ENCODE data around the gene SYT14.

SYT14 gene

DNA sequence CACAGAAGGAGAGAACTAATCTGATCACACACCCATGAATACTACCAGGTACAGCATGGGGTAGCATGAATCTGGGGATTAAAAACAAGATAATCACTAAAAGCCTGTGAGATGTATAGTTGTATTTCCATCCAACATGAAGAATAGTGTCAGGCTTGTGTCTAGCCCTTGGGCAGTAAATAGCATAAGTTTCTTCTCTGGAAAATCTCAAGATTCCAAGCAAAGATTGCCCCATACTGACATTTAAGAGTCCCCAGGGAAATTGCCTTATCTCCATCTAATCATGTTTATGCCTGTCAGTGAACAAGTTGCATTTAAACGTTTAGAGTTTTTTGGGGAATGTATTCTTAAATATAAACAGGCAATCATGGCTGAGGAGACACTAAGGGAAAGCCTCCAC lies 185.4 kb downstream of the SYT14 start:
- no peak overlapping the region for H3K9ac ChIP-seq (ENCODE audit: low read depth, low read length)
- H3K4me3 ChIP-seq (ENCODE audit: low read length): no peak overlapping the region
- no peaks in the 10 kb centered on the region for H3K9me3 ChIP-seq (replicated peaks; ENCODE audit: low read length)
- no peak overlapping the region for H3K4me2 ChIP-seq (ENCODE audit: low read length)
- no peaks in the 10 kb centered on the region for H3K27me3 ChIP-seq (ENCODE audit: control insufficient read depth, insufficient read depth, low read length)
- H3K4me1 ChIP-seq (ENCODE audit: control insufficient read depth, insufficient read depth, low read length): peaks cover 11% of the 10 kb centered on the region
- no peaks in the 10 kb centered on the region for H3K36me3 ChIP-seq (ENCODE audit: insufficient read depth, low read length)

DNA sequence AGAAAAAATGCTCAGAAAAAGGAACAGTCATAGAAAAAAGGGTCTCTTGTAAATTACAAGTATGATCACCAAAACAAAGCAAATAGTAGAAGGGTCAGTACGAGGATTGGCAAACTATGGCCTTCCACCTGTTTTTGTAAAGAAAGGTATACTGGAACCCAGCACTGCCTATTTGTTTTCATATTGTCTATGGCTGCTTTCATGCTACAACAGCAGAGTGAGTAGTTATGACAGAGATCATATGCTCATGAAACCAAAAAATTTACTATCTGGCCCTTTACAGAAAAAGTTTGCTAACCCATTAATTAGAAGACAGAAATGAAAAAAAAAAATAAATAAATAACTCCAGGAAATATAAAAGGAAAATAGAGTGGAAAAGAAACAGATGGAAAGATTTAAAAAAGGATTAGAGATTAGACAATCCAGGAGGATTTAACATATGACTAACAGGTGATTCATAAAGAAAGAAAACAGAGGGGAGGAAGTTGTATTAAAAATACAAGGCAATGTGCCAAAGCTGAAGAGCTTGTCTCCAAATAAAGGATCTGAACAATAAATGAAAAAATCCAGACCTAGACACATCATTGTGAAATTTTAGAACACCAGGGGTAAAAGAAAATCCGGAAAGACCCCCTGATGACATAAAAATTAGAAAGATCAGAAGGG lies 186.0 kb downstream of the SYT14 start:
- Histone ChIP-seq H3K27me3 (ENCODE audit: control insufficient read depth, insufficient read depth, low read length) (no peaks in the 10 kb centered on the region), H3K4me2 (ENCODE audit: low read length) (no peak overlapping the region), H3K4me3 (ENCODE audit: low read length) (no peak overlapping the region), H3K36me3 (ENCODE audit: insufficient read depth, low read length) (no peaks in the 10 kb centered on the region), H3K9me3 (replicated peaks; ENCODE audit: low read length) (no peaks in the 10 kb centered on the region), H3K9ac (ENCODE audit: low read depth, low read length) (no peak overlapping the region), H3K4me1 (ENCODE audit: control insufficient read depth, insufficient read depth, low read length) (peaks cover 11% of the 10 kb centered on the region)

DNA sequence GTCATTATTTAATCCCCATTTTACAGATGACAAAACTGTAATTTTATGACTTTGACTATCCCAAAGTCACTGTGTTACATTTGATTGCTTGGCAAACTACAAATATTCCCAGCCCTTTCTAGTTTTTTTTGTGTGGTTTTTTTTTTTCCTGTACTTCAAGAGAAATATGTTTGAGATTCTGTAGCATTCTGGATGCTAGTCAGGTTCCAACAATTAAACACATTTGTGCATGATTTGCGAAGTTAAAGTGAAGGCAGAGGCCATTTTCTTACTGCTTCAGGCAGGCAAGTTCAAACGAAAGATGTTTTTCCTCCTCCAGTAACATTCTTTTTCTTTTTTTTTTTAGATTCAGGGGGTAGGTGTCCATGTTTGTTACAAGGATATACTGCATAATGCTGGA lies 186.7 kb downstream of the SYT14 start:
- Histone ChIP-seq H3K9ac (ENCODE audit: low read depth, low read length) (no peak overlapping the region), H3K36me3 (ENCODE audit: insufficient read depth, low read length) (no peaks in the 10 kb centered on the region), H3K9me3 (replicated peaks; ENCODE audit: low read length) (no peaks in the 10 kb centered on the region), H3K4me1 (ENCODE audit: control insufficient read depth, insufficient read depth, low read length) (peaks cover 11% of the 10 kb centered on the region), H3K27me3 (ENCODE audit: control insufficient read depth, insufficient read depth, low read length) (no peaks in the 10 kb centered on the region), H3K4me2 (ENCODE audit: low read length) (no peak overlapping the region), H3K4me3 (ENCODE audit: low read length) (no peak overlapping the region)

DNA sequence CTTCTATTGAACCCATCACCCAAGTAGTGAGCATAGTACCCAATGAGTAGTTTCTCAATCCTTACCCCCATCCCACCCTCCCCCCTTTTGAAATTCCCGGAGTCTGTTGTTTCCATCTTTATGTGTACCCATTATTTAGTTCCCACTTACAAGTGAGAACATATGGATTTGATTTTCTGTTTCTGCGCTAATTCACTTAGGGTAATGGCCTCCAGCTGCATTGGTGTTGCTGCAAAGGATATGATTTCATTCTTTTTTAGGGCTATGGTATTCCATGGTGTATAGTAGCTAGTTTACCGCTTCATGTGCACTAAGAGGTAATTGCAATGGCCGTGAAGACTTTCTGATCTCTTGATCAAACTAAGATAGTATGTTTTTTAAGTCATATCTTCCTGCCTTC lies 187.1 kb downstream of the SYT14 start:
- no peak overlapping the region for H3K4me3 ChIP-seq (ENCODE audit: low read length)
- no peaks in the 10 kb centered on the region for H3K27me3 ChIP-seq (ENCODE audit: control insufficient read depth, insufficient read depth, low read length)
- H3K9me3 ChIP-seq (replicated peaks; ENCODE audit: low read length): no peaks in the 10 kb centered on the region
- H3K9ac ChIP-seq (ENCODE audit: low read depth, low read length): no peak overlapping the region
- no peak overlapping the region for H3K4me2 ChIP-seq (ENCODE audit: low read length)
- peaks cover 11% of the 10 kb centered on the region for H3K4me1 ChIP-seq (ENCODE audit: control insufficient read depth, insufficient read depth, low read length)
- H3K36me3 ChIP-seq (ENCODE audit: insufficient read depth, low read length): no peaks in the 10 kb centered on the region

- H3K4me3 ChIP-seq (ENCODE audit: low read length): no peak overlapping the region
- H3K27me3 ChIP-seq (ENCODE audit: control insufficient read depth, insufficient read depth, low read length): no peaks in the 10 kb centered on the region
- H3K4me2 ChIP-seq (ENCODE audit: low read length): no peak overlapping the region
- H3K36me3 ChIP-seq (ENCODE audit: insufficient read depth, low read length): no peaks in the 10 kb centered on the region
- H3K9me3 ChIP-seq (replicated peaks; ENCODE audit: low read length): no peaks in the 10 kb centered on the region
- H3K4me1 ChIP-seq (ENCODE audit: control insufficient read depth, insufficient read depth, low read length): peaks cover 3% of the 10 kb centered on the region
- H3K9ac ChIP-seq (ENCODE audit: low read depth, low read length): no peak overlapping the region
Measured at GRCh38 chr1:210129092-210129491, 191.1 kb downstream of the SYT14 start.

DNA sequence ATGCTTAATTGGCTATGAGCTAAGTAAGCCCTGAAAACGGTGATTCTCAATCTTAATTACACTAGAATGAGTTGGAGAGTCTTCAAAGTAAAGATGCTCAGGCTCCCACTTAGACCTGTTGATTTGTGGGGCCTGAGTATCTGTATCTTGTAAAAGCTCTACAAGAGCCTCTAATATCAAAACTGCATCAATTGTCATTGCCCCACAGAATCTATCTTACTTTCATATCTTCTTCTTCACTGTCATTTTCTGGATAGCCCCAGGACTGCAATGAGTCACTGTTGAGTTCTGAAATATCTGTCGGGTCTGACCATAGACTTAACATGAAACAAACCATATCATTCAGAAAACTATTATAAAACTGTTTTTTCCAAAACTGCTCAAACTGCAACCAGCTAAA lies 191.7 kb downstream of the SYT14 start:
- no peak overlapping the region for H3K4me2 ChIP-seq (ENCODE audit: low read length)
- H3K36me3 ChIP-seq (ENCODE audit: insufficient read depth, low read length): no peaks in the 10 kb centered on the region
- no peaks in the 10 kb centered on the region for H3K27me3 ChIP-seq (ENCODE audit: control insufficient read depth, insufficient read depth, low read length)
- no peak overlapping the region for H3K9ac ChIP-seq (ENCODE audit: low read depth, low read length)
- H3K4me1 ChIP-seq (ENCODE audit: control insufficient read depth, insufficient read depth, low read length): no peaks in the 10 kb centered on the region
- no peak overlapping the region for H3K4me3 ChIP-seq (ENCODE audit: low read length)
- H3K9me3 ChIP-seq (replicated peaks; ENCODE audit: low read length): no peaks in the 10 kb centered on the region

- Histone ChIP-seq H3K27me3 (ENCODE audit: control insufficient read depth, insufficient read depth, low read length) (no peaks in the 10 kb centered on the region), H3K4me3 (ENCODE audit: low read length) (no peak overlapping the region), H3K4me1 (ENCODE audit: control insufficient read depth, insufficient read depth, low read length) (no peaks in the 10 kb centered on the region), H3K9ac (ENCODE audit: low read depth, low read length) (no peak overlapping the region), H3K36me3 (ENCODE audit: insufficient read depth, low read length) (no peaks in the 10 kb centered on the region), H3K4me2 (ENCODE audit: low read length) (no peak overlapping the region), H3K9me3 (replicated peaks; ENCODE audit: low read length) (no peaks in the 10 kb centered on the region)
Measured at GRCh38 chr1:210132582-210132981, 194.6 kb downstream of the SYT14 start.

DNA sequence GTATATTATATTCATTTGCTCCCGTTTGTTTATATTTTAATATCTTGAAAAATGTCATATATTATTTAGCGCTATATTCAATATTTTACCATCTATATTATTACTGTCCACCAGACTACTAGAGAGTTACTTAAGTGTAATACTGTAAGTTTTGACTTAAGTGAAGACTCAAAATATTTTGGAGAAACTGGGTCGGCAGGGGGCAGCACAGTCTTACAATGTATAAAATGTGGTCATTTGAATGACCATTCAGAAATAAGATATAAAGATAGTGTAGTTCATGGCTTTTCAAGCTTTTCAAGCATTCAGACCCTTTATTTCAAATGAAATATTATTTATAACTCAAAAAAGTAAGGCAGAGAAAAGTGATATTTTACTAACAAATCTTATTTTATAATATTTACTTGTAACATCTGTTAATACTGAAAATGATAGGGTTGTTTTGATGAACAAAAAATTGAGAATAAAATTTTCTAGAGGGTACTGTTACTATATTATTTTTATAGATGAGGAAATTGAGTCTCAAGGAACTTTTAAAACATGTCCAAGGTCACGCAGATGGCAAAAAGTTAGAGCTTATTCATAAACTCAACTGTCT lies 205.5 kb downstream of the SYT14 start:
- Histone ChIP-seq H3K4me1 (ENCODE audit: control insufficient read depth, insufficient read depth, low read length) (no peaks in the 10 kb centered on the region), H3K9ac (ENCODE audit: low read depth, low read length) (no peak overlapping the region), H3K4me2 (ENCODE audit: low read length) (no peak overlapping the region), H3K36me3 (ENCODE audit: insufficient read depth, low read length) (no peaks in the 10 kb centered on the region), H3K9me3 (replicated peaks; ENCODE audit: low read length) (no peaks in the 10 kb centered on the region), H3K27me3 (ENCODE audit: control insufficient read depth, insufficient read depth, low read length) (no peaks in the 10 kb centered on the region), H3K4me3 (ENCODE audit: low read length) (no peak overlapping the region)

DNA sequence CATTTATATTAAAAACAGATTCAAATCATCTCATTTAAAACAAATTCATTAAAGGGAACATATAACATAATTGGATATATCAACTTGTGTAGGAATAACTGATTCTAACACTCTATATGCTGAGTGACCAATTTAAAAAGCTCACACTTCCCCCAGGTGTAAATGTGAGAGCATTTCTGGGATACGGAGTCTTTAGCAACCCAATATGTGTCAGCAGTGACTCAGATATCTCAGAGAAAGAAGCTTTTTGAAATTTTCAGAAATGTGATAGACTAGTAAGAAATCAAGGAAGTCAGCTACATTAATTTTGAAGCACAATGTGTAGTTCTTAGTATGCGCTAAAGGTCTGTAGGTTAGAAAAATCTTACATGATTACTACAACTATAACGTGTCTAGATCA lies 206.7 kb downstream of the SYT14 start:
- H3K4me2 ChIP-seq (ENCODE audit: low read length): no peak overlapping the region
- no peak overlapping the region for H3K9ac ChIP-seq (ENCODE audit: low read depth, low read length)
- no peaks in the 10 kb centered on the region for H3K27me3 ChIP-seq (ENCODE audit: control insufficient read depth, insufficient read depth, low read length)
- no peaks in the 10 kb centered on the region for H3K36me3 ChIP-seq (ENCODE audit: insufficient read depth, low read length)
- no peaks in the 10 kb centered on the region for H3K9me3 ChIP-seq (replicated peaks; ENCODE audit: low read length)
- H3K4me3 ChIP-seq (ENCODE audit: low read length): no peak overlapping the region
- H3K4me1 ChIP-seq (ENCODE audit: control insufficient read depth, insufficient read depth, low read length): no peaks in the 10 kb centered on the region

GRCh38 chr1:210151052-210151672 lies 213.1 kb downstream of the SYT14 start:
- no peaks in the 10 kb centered on the region for H3K36me3 ChIP-seq (ENCODE audit: insufficient read depth, low read length)
- no peaks in the 10 kb centered on the region for H3K27me3 ChIP-seq (ENCODE audit: control insufficient read depth, insufficient read depth, low read length)
- no peak overlapping the region for H3K4me3 ChIP-seq (ENCODE audit: low read length)
- no peaks in the 10 kb centered on the region for H3K4me1 ChIP-seq (ENCODE audit: control insufficient read depth, insufficient read depth, low read length)
- H3K4me2 ChIP-seq (ENCODE audit: low read length): no peak overlapping the region
- H3K9ac ChIP-seq (ENCODE audit: low read depth, low read length): no peak overlapping the region
- no peaks in the 10 kb centered on the region for H3K9me3 ChIP-seq (replicated peaks; ENCODE audit: low read length)

- Histone ChIP-seq H3K9me3 (replicated peaks; ENCODE audit: low read length) (no peaks in the 10 kb centered on the region), H3K27me3 (ENCODE audit: control insufficient read depth, insufficient read depth, low read length) (no peaks in the 10 kb centered on the region), H3K4me1 (ENCODE audit: control insufficient read depth, insufficient read depth, low read length) (no peaks in the 10 kb centered on the region), H3K4me2 (ENCODE audit: low read length) (no peak overlapping the region), H3K9ac (ENCODE audit: low read depth, low read length) (no peak overlapping the region), H3K36me3 (ENCODE audit: insufficient read depth, low read length) (no peaks in the 10 kb centered on the region), H3K4me3 (ENCODE audit: low read length) (no peak overlapping the region)
Measured at GRCh38 chr1:210159211-210159610, 221.2 kb downstream of the SYT14 start.

- no peaks in the 10 kb centered on the region for H3K36me3 ChIP-seq (ENCODE audit: insufficient read depth, low read length)
- no peaks in the 10 kb centered on the region for H3K27me3 ChIP-seq (ENCODE audit: control insufficient read depth, insufficient read depth, low read length)
- no peaks in the 10 kb centered on the region for H3K9me3 ChIP-seq (replicated peaks; ENCODE audit: low read length)
- no peak overlapping the region for H3K4me3 ChIP-seq (ENCODE audit: low read length)
- no peak overlapping the region for H3K9ac ChIP-seq (ENCODE audit: low read depth, low read length)
- no peak overlapping the region for H3K4me2 ChIP-seq (ENCODE audit: low read length)
- H3K4me1 ChIP-seq (ENCODE audit: control insufficient read depth, insufficient read depth, low read length): no peaks in the 10 kb centered on the region
Measured at GRCh38 chr1:210170220-210170619, 232.2 kb downstream of the SYT14 start.
